Ishikawa (cell line): ENCODE measurements around the gene SLC35G3.

Experiments used
- CEBPB ChIP-seq: IDR thresholded peaks from 2 replicates; pipeline ENCODE4 v1.6.1; 2012
- EGR1 ChIP-seq: IDR thresholded peaks from 2 replicates; pipeline ENCODE4 v1.6.1; 2012
- TAF1 ChIP-seq: IDR thresholded peaks from 2 replicates; pipeline ENCODE4 v1.6.1; 2012; ENCODE audit warnings: low read depth, mild to moderate bottlenecking
- TF ChIP-seq, protein P1 (sequence below): IDR thresholded peaks from 2 replicates; pipeline ENCODE4 v1.6.1; 2012

DNA sequence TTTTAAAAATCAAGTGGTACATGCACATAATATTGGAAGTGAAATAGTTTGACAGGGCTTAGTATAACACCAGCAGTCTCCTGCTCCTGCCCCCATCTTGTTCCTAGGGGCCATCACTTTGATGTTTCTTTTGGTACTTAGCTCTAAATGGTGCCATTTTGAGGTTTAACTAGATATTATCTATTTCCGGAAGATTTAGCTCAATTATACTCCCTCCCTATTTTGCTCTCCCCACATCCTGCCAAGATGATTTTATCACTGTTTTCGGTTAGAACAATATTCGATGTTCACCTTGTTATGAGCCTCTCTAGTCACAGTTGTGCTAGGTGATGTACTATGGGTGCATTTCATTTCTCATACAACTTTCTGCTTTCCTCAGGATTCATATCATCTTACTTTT lies 20.0 kb upstream of the SLC35G3 start:
- TF ChIP-seq, protein P1, sequence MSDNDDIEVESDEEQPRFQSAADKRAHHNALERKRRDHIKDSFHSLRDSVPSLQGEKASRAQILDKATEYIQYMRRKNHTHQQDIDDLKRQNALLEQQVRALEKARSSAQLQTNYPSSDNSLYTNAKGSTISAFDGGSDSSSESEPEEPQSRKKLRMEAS: no peak
- TF ChIP-seq EGR1 (no peak), TAF1 (no peak), CEBPB (no peak)
